ENCODE data around the gene PCTP. TPM values are rescaled to one million over a fixed set of nuclear protein-coding genes. Genes with fewer than 3 reads are reported as not detected.

The PCTP gene
- total and polyA plus RNA-seq, 2 of the 4 experiments (the other 2 are of a cell fraction) = 11.6 to 12.9 TPM

DNA sequence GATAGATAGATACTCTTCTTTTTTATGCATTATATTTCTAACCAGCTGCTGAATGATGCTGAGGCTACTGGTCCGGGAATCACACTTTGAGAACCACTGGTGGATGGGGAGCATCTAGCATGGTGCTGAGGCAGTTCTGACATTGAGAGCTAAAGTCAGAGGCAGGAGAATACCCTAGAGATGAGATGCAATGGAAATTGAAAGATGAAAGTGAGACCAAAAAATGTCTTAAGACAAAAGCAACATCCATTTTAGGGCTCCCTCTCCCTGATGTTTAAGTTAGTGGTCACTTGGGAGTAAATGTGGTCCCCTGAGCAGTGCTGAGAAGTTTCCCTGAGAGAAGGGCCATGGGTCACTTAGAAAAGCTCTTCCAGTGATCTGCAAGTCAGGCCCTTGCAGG, 6.8 kb downstream of the PCTP start:
- Histone ChIP-seq H3K4me3 (ENCODE audit: insufficient read depth, low read depth, low read length) (no peak overlapping the region), H3K9ac (ENCODE audit: low read depth, low read length) (no peak overlapping the region), H3K4ac (ENCODE audit: low read depth, low read length) (no peak overlapping the region), H3K27me3 (ENCODE audit: control insufficient read depth, insufficient read depth, low read length) (no peaks in the 10 kb centered on the region), H3K79me1 (ENCODE audit: low read depth in 1 of 2, low read length in 2 of 2) (peaks cover 24 to 53% of the 10 kb centered on the region in 2 experiments), H3K9me3 (ENCODE audit: control insufficient read depth, insufficient read depth, low read length) (no peaks in the 10 kb centered on the region), H3K18ac (ENCODE audit: low read depth, low read length) (no peak overlapping the region), H3K9me1 (ENCODE audit: insufficient read depth, low read length) (peaks cover 3% of the 10 kb centered on the region; the same call in 1 of the 2 replicates), H2BK120ac (ENCODE audit: low read depth, low read length) (no peak overlapping the region), H4K91ac (ENCODE audit: insufficient read depth, low read depth, low read length) (no peak overlapping the region), H3K4me1 (ENCODE audit: control insufficient read depth, insufficient read depth, low read length) (no peaks in the 10 kb centered on the region), H2BK15ac (ENCODE audit: low read depth, low read length) (no peak overlapping the region), H3K36me3 (ENCODE audit: control insufficient read depth, insufficient read depth, low read length) (peaks cover 3% of the 10 kb centered on the region), H3K56ac (ENCODE audit: extremely low read depth, insufficient read depth, low read length) (no peak overlapping the region), H4K5ac (ENCODE audit: low read depth, low read length) (no peak overlapping the region), H3K27ac (ENCODE audit: insufficient read depth, low read length) (no peak overlapping the region), H2BK5ac (ENCODE audit: low read depth, low read length, poor library complexity, severe bottlenecking) (no peak overlapping the region), H2BK20ac (ENCODE audit: low read depth, low read length) (no peak overlapping the region), H2AK9ac (replicated peaks; ENCODE audit: low read depth, low read length, poor library complexity) (no peak overlapping the region), H2AFZ (replicated peaks; ENCODE audit: low read length, poor library complexity) (no peak overlapping the region), H2AK5ac (ENCODE audit: low read depth, low read length) (no peak overlapping the region), H3K4me2 (ENCODE audit: low read depth, low read length) (no peak overlapping the region), H3K23ac (ENCODE audit: low read depth, low read length) (no peak overlapping the region), H3K14ac (replicated peaks; ENCODE audit: low read depth, low read length) (no peak overlapping the region), H4K20me1 (ENCODE audit: insufficient read depth, low read length) (0 out of 2 replicates have a peak, but pooled peaks cover 3% of the 10 kb centered on the region), H4K8ac (ENCODE audit: low read depth in 2 of 2, low read length in 2 of 2) (no peak overlapping the region)
- ChIA-PET POLR2A (ENCODE audit: unreplicated experiment) (interaction anchor here (0.6 kb wide), 1 partner anchor 1238 kb away, joined by 3 read pairs; no protein-coding TSS in a partner anchor), CTCF (no interaction called here)
- BruUV-seq (replicated peaks) = no TSS peak
- no CpG with 5 or more reads among the region's 1 CpG for WGBS, 2 experiments (ENCODE audit: extremely low coverage in 2 of 2, insufficient read length in 1 of 2)
- intact Hi-C loops (cut with micrococcal nuclease) (loop anchor here (10.0 kb wide), 1 partner anchor 333 kb away; the partner anchor contains the start of gene MMD), in situ Hi-C loops (cut with MboI; ENCODE audit: low sequenced_read_pairs) (no loop called here), dilution Hi-C loops (cut with HindIII; ENCODE audit: low sequenced_read_pairs, unreplicated experiment) (no loop called here)
- no peak for DNase-seq
- TF ChIP-seq, protein P1, sequence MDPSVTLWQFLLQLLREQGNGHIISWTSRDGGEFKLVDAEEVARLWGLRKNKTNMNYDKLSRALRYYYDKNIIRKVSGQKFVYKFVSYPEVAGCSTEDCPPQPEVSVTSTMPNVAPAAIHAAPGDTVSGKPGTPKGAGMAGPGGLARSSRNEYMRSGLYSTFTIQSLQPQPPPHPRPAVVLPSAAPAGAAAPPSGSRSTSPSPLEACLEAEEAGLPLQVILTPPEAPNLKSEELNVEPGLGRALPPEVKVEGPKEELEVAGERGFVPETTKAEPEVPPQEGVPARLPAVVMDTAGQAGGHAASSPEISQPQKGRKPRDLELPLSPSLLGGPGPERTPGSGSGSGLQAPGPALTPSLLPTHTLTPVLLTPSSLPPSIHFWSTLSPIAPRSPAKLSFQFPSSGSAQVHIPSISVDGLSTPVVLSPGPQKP (IDR thresholded peaks at IDR 0.05; ENCODE audit: borderline replicate concordance, low read depth, low read length) = no peak
- no peak for TF ChIP-seq CEBPB (IDR thresholded peaks at IDR 0.05; ENCODE audit: low read depth, low read length)
- TF ChIP-seq NFE2L2 (IDR thresholded peaks at IDR 0.05; ENCODE audit: low read depth, low read length) = no peak
- no peak for TF ChIP-seq CHD1 (IDR thresholded peaks at IDR 0.05; ENCODE audit: low read depth, low read length)
- no peak for TF ChIP-seq RCOR1 (IDR thresholded peaks at IDR 0.05; ENCODE audit: insufficient replicate concordance, low read length)
- TF ChIP-seq, protein P2, sequence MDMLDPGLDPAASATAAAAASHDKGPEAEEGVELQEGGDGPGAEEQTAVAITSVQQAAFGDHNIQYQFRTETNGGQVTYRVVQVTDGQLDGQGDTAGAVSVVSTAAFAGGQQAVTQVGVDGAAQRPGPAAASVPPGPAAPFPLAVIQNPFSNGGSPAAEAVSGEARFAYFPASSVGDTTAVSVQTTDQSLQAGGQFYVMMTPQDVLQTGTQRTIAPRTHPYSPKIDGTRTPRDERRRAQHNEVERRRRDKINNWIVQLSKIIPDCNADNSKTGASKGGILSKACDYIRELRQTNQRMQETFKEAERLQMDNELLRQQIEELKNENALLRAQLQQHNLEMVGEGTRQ (IDR thresholded peaks at IDR 0.05; ENCODE audit: low read depth, low read length) = no peak
- TF ChIP-seq POLR2A (IDR thresholded peaks at IDR 0.05; ENCODE audit: low read depth, low read length) = no peak
- no peak for TF ChIP-seq RFX5 (IDR thresholded peaks at IDR 0.05; ENCODE audit: low read depth, low read length)
- no peak for TF ChIP-seq SMC3 (IDR thresholded peaks at IDR 0.05; ENCODE audit: low read depth, low read length)
- TF ChIP-seq MAZ (IDR thresholded peaks at IDR 0.05; ENCODE audit: borderline replicate concordance, low read depth, low read length) = no peak
- TF ChIP-seq MAFK (IDR thresholded peaks at IDR 0.05; ENCODE audit: low read depth, low read length) = no peak
- ATAC-seq (ENCODE audit: low read depth) = no peak

All from IMR-90 (cell line).